AG09309 (cell line): ENCODE measurements around the gene GPANK1.

Experiments
- DNase-seq: peaks from one replicate; pipeline ENCODE4 v3.0.0-alpha.2; 2010; ENCODE audit warnings: low read depth
- H3K4me3 ChIP-seq: 2 replicates; pipeline ENCODE4 v1.5.1; 2011; ENCODE audit warnings: mild to moderate bottlenecking, low read depth, low read length, moderate library complexity; ENCODE audit not compliant: control insufficient read depth
- TF ChIP-seq, protein P1 (sequence below): IDR thresholded peaks from 2 replicates; pipeline ENCODE4 v1.5.1; 2011; ENCODE audit warnings: mild to moderate bottlenecking, low read depth, low read length, inconsistent platforms; ENCODE audit not compliant: insufficient read depth, control insufficient read depth; ENCODE audit errors: missing control alignments

Gene GPANK1

DNA sequence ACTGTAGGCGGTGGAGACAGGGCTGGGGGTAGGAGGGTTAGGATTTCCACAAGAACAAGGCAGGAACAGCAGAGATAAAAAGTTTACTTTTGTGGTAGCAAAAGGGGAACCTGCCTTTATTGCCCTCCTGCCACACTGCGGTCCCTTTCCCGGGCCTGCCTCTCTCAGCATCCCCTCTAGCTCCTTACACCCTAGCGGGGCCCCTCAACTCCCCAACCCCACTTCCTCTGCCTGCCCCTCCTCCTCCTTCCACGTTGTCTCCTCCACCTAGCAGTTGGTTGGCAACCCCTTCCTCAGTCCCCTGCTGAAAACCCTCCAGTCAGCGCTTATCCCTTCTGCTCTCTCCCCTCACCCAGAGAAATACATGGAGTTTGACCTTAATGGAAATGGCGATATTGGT, 49.0 kb downstream of the GPANK1 start:
- H3K4me3 ChIP-seq, result no peak overlapping the region
- DNase-seq, result no peak
- TF ChIP-seq, protein P1, sequence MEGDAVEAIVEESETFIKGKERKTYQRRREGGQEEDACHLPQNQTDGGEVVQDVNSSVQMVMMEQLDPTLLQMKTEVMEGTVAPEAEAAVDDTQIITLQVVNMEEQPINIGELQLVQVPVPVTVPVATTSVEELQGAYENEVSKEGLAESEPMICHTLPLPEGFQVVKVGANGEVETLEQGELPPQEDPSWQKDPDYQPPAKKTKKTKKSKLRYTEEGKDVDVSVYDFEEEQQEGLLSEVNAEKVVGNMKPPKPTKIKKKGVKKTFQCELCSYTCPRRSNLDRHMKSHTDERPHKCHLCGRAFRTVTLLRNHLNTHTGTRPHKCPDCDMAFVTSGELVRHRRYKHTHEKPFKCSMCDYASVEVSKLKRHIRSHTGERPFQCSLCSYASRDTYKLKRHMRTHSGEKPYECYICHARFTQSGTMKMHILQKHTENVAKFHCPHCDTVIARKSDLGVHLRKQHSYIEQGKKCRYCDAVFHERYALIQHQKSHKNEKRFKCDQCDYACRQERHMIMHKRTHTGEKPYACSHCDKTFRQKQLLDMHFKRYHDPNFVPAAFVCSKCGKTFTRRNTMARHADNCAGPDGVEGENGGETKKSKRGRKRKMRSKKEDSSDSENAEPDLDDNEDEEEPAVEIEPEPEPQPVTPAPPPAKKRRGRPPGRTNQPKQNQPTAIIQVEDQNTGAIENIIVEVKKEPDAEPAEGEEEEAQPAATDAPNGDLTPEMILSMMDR, result no peak

DNA sequence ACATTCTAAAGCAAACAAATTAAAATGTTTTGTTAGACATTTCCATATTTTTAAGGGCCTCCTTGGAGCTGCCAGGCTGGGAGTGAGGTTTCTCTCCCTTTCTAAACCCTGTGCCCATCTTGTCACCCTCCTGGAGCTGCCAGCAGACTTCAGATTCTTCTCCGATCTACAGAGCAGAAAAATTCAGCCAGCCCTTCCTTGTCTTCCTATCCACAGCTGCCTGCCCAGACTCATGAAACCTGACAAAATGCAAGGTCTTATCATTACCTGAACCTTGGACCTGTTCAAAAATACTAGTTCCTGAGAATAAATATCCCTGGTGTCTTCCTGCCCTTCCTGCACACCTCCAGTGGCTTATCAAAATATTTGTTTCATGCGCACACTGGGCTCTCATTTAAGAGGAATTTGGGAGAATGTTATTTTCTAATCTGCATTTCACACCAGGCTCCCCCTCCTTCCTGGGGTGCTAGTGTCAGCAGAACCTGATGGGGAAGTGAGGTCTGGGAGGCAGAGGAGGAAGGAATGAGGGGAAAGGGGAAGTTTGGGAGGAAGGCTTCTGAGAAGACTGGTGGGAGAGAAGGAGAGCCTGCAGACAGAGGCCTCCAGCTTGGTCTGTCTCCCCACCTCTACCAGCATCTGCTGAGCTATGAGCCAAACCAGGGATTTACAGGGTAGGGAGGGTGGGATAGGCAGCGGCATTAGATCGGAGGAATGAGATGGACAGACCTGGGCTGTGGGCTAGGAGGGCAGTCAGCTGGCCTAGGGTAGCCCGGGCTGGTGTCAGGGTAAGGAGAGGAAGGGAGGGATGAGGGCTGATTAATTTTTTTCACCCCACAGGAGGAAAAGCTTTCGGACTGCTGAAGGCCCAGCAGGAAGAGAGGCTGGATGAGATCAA, 49.9 kb downstream of the GPANK1 start, which contains the start of gene AIF1:
AIF1 (plus strand) TSS at position 551 of the 895 bp plus-strand sequence; CDS start at position 647, 96 bp downstream.
- H3K4me3 ChIP-seq, result no peak within 1 kb of the TSS
- DNase-seq, result no peak
- TF ChIP-seq, protein P1, result no peak

DNA sequence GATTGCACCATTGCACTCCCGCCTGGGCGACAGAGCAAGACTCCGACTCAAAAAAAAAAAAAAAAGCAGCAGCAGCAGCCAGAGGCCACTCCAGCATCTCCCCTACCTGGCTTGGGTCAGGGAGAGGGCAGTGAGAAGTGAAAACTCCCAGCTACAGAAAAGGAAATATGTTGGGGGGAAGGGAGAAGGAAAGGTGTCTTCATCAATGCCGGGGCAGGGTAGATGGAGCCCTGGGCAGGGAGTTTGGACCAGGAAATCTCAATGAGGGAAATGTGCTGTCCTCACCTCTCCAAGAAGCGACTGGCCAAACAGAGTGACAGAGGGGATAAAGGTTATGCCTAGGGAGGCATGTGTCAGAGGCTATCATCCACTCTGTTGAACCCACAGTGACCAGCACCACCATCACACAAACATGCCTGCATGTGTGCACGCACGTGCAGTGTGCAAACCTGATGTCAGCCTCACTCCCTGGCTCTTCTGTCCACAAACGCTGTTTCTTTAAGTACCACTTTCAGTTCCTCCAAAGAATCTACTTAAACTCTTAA, 50.6 kb downstream of the GPANK1 start:
- DNase-seq, result no peak

More for the DNA sequence above, 50.6 kb downstream of the GPANK1 start:
- TF ChIP-seq, protein P1, result no peak
- no peak overlapping the region for H3K4me3 ChIP-seq
